ENCODE data around the gene COX11.

Gene COX11, protein sequence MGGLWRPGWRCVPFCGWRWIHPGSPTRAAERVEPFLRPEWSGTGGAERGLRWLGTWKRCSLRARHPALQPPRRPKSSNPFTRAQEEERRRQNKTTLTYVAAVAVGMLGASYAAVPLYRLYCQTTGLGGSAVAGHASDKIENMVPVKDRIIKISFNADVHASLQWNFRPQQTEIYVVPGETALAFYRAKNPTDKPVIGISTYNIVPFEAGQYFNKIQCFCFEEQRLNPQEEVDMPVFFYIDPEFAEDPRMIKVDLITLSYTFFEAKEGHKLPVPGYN

DNA sequence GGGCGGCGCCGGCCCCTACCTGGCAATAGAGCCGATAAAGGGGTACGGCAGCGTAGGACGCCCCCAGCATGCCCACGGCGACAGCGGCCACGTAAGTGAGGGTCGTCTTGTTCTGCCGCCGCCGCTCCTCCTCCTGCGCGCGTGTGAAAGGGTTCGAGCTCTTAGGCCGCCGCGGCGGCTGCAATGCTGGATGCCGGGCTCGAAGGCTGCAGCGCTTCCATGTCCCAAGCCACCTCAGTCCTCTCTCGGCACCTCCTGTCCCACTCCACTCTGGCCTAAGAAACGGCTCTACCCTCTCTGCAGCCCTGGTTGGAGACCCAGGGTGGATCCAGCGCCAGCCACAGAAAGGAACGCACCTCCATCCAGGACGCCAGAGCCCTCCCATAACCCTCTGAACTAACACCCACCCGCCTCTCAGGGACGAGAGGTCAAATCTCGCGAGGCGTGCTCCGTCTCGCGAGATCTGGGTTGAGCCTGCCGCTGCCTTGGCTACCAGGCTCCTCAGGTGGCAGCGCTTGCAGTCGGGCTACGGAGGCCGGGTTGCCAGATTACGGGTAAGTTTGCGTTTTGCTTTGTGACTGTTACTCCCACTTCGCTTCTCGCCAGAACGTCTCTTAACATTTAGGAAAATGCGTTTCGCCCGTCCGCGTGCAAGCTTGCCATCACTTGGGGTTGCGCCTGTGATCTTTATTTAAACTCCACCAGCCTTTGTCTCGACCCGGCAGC, at the start of gene COX11, which contains the start of gene STXBP4:
Gene COX11, minus strand, starts transcription at position 393 of the 726 bp plus-strand sequence. Its CDS starts 8 bp downstream, at position 385.
Gene STXBP4, plus strand, starts transcription at position 504 of the 726 bp plus-strand sequence. CDS start 17,455 bp downstream, outside the sequence.
- DNase-seq (ENCODE audit: low spot score), result peak; percentile 98

- DNase-seq (ENCODE audit: low spot score), result peak; percentile 55
Observed at GRCh38 chr17:55005520-55005919, 37.1 kb upstream of the COX11 start.

- DNase-seq (ENCODE audit: low spot score), result no peak
Observed at GRCh38 chr17:55004484-55004883, 36.0 kb upstream of the COX11 start.

GRCh38 chr17:55002458-55002857, 34.0 kb upstream of the COX11 start:
- no peak for DNase-seq (ENCODE audit: low spot score)

GRCh38 chr17:54996441-54996840, 28.0 kb upstream of the COX11 start:
- no peak for DNase-seq (ENCODE audit: low spot score)

GRCh38 chr17:54992797-54993639, 24.6 kb upstream of the COX11 start:
- DNase-seq (ENCODE audit: low spot score), result peak; percentile 54

- DNase-seq (ENCODE audit: low spot score), result no peak
Observed at GRCh38 chr17:54991567-54991966, 23.1 kb upstream of the COX11 start.

GRCh38 chr17:54990118-54990517, 21.7 kb upstream of the COX11 start:
- DNase-seq (ENCODE audit: low spot score), result no peak

DNA sequence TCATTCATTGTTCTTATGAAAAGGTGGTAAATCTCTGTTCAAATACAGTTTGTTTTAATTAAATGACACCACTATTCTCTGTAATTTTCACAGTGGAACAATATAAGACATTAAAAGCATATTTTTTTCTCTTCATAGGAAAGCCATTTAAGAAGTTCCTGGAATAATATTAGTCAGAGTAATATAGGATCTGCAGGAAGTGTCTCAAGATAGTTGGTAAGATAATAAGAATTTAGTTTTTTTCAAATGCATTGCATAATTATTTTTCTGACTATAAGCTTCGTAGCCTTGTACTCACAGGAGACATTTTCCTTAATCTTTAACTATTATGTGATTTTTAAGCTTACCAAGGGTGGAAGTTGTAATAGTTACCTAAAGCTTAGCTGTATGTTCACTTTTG, 17.0 kb upstream of the COX11 start:
- DNase-seq (ENCODE audit: low spot score), result no peak

GRCh38 chr17:54983260-54983659, 14.8 kb upstream of the COX11 start:
- no peak for DNase-seq (ENCODE audit: low spot score)

- DNase-seq (ENCODE audit: low spot score), result no peak
Observed at GRCh38 chr17:54982399-54982798, 13.9 kb upstream of the COX11 start.

DNA sequence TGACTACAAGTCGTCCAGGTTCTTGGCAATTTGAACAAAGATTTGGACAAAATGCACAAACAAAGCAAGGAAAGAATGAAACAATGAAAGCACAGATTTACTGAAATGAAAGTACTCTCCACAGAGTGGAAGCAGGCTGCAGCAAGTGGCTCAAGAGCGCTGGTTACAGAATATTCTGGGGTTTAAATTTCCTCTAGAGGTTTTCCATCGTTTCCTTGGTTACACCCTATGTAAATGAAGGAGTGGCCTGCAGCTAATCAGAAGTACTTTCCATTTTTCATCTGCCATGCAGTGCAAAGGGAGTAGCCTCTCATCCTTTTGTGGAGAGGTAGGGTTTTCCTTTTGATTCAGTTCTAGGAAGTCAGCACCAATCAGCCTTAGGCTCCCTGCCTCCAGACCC, 11.9 kb upstream of the COX11 start:
- no peak for DNase-seq (ENCODE audit: low spot score)

- no peak for DNase-seq (ENCODE audit: low spot score)
Observed at GRCh38 chr17:54979657-54980056, 11.2 kb upstream of the COX11 start.

- no peak for DNase-seq (ENCODE audit: low spot score)
Observed at GRCh38 chr17:54977744-54978143, 9.3 kb upstream of the COX11 start.

DNA sequence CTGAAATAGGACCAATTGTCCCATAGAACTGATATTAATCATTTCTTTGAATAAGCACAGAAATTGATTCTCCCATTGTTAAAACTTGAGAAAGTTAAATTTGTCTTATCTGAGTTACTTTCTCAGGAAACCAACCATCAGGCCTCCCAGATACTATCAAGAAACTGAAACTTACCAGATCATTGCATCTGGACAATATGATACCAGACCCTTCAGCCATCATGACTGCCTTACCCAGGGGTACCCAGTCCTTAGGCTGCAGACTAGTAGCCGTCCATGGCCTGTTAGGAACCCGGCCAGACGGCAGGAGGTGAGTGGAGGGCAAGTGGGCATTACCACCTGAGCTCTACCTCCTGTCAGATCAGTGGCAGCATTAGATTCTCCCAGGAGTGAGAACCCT, 7.9 kb upstream of the COX11 start:
- DNase-seq (ENCODE audit: low spot score), result no peak

GRCh38 chr17:54974759-54975158, 6.3 kb upstream of the COX11 start:
- no peak for DNase-seq (ENCODE audit: low spot score)

DNA sequence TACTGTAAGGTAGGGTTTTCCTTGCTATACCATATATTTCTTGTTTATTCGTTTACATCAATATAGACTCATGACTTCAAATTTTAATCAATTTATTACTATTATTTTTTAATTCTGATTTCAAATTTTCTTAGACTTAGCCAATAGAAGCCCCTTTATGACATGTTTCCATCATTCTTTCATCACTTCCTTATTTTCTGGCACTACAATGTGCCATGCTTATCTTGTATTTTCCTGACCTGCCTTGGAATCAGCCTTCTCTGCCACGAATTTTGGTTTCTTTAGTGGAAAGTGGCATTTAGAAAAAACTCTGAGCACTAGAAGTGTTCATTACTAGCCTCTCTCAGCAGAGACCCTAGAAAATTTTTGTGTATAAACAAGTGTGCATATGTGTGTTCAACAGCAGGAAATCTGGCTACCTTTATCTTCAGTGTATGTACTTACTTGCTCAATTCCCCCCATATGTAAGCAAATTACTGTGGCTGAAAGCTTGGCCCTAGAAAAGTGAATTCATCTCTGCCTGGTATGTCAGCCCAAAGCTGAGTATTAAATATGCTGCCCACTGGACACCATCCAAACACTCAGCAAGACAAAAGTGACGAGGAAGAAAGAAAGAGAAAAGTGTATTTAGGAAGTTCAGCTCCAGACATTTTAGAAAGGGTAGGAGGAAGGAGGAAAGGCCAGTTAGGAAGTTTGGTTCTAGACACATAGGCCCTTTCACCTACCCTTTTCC, 4.1 kb upstream of the COX11 start:
- no peak for DNase-seq (ENCODE audit: low spot score)

DNA sequence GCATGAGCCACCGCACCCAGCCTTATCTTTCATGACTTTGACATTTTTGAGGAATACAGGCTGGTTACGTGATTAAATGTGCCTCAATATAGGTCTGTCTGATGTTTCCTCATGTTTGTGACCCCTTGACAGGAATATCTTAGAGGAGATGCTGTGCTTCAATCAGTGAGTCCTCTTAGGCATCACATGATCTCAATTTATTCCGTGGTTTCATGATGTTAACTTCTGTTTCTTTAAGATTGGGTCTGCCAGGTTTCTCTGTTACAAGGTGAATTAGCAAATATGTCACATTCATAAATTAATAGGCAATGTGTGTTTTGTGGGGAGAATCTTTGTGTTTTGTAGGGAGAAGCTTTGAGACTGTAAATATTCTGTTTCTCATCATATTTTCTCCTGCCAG, 3.4 kb upstream of the COX11 start:
- DNase-seq (ENCODE audit: low spot score), result no peak

GRCh38 chr17:54971147-54971546, 2.7 kb upstream of the COX11 start:
- no peak for DNase-seq (ENCODE audit: low spot score)

DNA sequence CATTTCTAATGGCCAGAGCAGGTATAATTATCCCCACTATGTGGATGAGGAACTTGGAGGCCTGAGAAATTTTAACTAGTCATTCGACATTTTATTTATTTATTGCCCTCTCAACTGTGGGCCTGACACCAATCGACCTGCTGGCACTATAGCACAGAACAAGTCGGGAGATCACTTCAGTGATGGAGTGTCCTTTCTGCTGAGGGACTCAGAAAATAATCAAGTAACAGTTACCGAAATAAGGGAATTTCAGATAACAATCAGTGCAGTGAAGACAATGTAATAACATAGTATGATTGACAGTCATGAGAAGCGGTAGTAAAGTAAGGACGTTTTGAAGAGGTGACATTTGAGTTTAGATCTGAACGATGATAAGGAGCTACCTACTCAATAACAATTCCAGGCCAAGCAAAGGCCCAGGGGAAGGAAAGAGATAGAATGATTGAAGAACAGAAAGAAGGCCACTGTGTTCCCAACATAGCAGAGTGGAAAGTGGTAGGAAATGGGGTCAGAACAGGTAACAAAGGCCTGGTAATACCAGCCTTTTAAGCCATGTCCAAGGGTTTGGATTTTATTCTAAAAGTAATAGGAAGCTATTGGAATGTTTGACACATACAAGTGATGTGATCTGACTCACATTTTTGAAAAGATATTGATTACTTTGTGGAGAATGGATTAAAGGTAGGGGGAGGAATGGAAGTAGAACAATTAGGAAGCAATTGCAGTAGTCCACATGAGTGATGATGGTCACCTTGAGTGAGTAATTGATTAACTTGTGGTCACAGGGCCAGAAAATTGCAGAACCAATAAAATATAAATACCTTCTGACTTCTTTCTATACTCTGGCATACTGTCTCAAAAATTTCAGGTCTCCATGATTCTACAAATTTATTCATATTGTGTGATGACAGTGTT, 1.5 kb upstream of the COX11 start:
- DNase-seq (ENCODE audit: low spot score), result no peak

DNA sequence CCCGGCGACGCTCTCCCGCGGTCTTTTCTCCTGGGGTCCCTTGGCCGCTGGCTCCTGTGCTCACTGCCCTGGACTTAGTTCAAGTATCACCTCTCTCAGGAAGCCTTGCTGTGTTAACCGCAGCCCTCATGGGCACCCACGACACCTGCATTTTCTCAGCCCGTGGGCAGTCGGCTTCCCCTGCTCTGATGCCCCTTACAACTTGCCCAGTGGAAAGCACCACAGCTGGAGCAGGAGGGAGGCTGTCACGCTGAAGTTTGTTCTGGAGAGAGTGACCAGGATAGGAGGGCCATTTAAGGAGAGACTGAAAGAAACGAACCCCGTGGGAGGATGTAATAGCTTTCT, 506 bp upstream of the COX11 start:
- DNase-seq (ENCODE audit: low spot score), result no peak

All from D341Med (cell line).